H9 (cell line): ENCODE data around the gene TMEM80. TPM values are rescaled to one million over a fixed set of nuclear protein-coding genes. Genes with fewer than 3 reads are reported as not detected.

Experiments
- DNase-seq: peaks from one replicate; pipeline ENCODE4 v3.0.0-alpha.2; 2017
- H2AFZ ChIP-seq: one replicate; pipeline ENCODE4 v1.6.1; 2013; ENCODE audit warnings: mild to moderate bottlenecking, low read length, control low read depth, moderate library complexity
- H2AK5ac ChIP-seq: 2 replicates; pipeline ENCODE4 v1.6.1; 2013; ENCODE audit warnings: low read length, control low read depth, mixed read lengths; ENCODE audit not compliant: insufficient read length
- H2BK120ac ChIP-seq: one replicate; pipeline ENCODE4 v1.6.1; 2013; ENCODE audit warnings: low read depth, mild to moderate bottlenecking, low read length, control low read depth, inconsistent platforms; ENCODE audit not compliant: poor library complexity, severe bottlenecking
- H2BK12ac ChIP-seq: 2 replicates; pipeline ENCODE4 v1.6.1; 2013; ENCODE audit warnings: low read length, control low read depth, mixed read lengths, low read depth; ENCODE audit not compliant: insufficient read length
- H2BK15ac ChIP-seq: 2 replicates; pipeline ENCODE4 v1.6.1; 2013; ENCODE audit warnings: low read depth, low read length, control low read depth
- H2BK20ac ChIP-seq: one replicate; pipeline ENCODE4 v1.6.1; 2013; ENCODE audit warnings: low read depth, mild to moderate bottlenecking, low read length, control low read depth, inconsistent platforms; ENCODE audit not compliant: poor library complexity, severe bottlenecking
- H2BK5ac ChIP-seq: 2 replicates; pipeline ENCODE4 v1.6.1; 2013; ENCODE audit warnings: low read length, control low read depth, mixed read lengths; ENCODE audit not compliant: insufficient read length
- H3K14ac ChIP-seq: 2 replicates; pipeline ENCODE4 v1.6.1; 2013; ENCODE audit warnings: low read length, control low read depth; ENCODE audit not compliant: insufficient read depth
- H3K18ac ChIP-seq: 2 replicates; pipeline ENCODE4 v1.6.1; 2013; ENCODE audit warnings: low read depth, mild to moderate bottlenecking, mixed read lengths, low read length, control low read depth; ENCODE audit not compliant: insufficient read length
- H3K23ac ChIP-seq: 2 replicates; pipeline ENCODE4 v1.6.1; 2013; ENCODE audit warnings: low read length, control low read depth, mixed read lengths, low read depth; ENCODE audit not compliant: insufficient read length
- H3K23me2 ChIP-seq: 2 replicates; pipeline ENCODE4 v1.6.1; 2013; ENCODE audit warnings: low read depth, mild to moderate bottlenecking, mixed read lengths, low read length, control low read depth; ENCODE audit not compliant: insufficient read length, poor library complexity, severe bottlenecking
- H3K27ac ChIP-seq: 2 replicates; pipeline ENCODE4 v1.5.1; 2013; ENCODE audit warnings: low read length, control low read depth, mixed read lengths, low read depth; ENCODE audit not compliant: insufficient read length
- H3K27me3 ChIP-seq: 2 replicates; pipeline ENCODE4 v1.6.1; 2013; ENCODE audit warnings: low read length, control low read depth, inconsistent platforms; ENCODE audit not compliant: insufficient read depth
- H3K4ac ChIP-seq: 2 replicates; pipeline ENCODE4 v1.6.1; 2013; ENCODE audit warnings: low read depth, mild to moderate bottlenecking, control low read depth, inconsistent platforms, low read length, moderate library complexity
- H3K4me1 ChIP-seq: 2 replicates; pipeline ENCODE4 v1.6.1; 2013; ENCODE audit warnings: low read length, control low read depth, inconsistent platforms; ENCODE audit not compliant: insufficient read depth
- H3K4me2 ChIP-seq: 2 replicates; pipeline ENCODE4 v1.6.1; 2013; ENCODE audit warnings: low read length, control low read depth, mixed read lengths; ENCODE audit not compliant: insufficient read length, insufficient read depth
- H3K56ac ChIP-seq: 2 replicates; pipeline ENCODE4 v1.6.1; 2013; ENCODE audit warnings: low read depth, mild to moderate bottlenecking, mixed read lengths, low read length, control low read depth; ENCODE audit not compliant: insufficient read length
- H3K79me1 ChIP-seq: 2 replicates; pipeline ENCODE4 v1.6.1; 2013; ENCODE audit warnings: low read depth, mild to moderate bottlenecking, moderate library complexity, low read length, control low read depth, inconsistent platforms; ENCODE audit not compliant: insufficient read depth, poor library complexity, severe bottlenecking
- H3K79me2 ChIP-seq: 2 replicates; pipeline ENCODE4 v1.6.1; 2013; ENCODE audit warnings: low read length, control low read depth, inconsistent platforms; ENCODE audit not compliant: insufficient read depth
- H3K9ac ChIP-seq: 2 replicates; pipeline ENCODE4 v1.6.1; 2013; ENCODE audit warnings: low read length, control low read depth, mixed read lengths; ENCODE audit not compliant: insufficient read length; ENCODE audit errors: extremely low read depth
- H3K9me3 ChIP-seq: one replicate; pipeline ENCODE4 v1.6.1; 2013; ENCODE audit warnings: low read depth, low read length, inconsistent platforms; ENCODE audit not compliant: control insufficient read depth
- H3T11ph ChIP-seq: one replicate; pipeline ENCODE4 v1.6.1; 2013; ENCODE audit warnings: mild to moderate bottlenecking, low read length, control low read depth, inconsistent platforms
- H4K20me1 ChIP-seq: one replicate; pipeline ENCODE4 v1.6.1; 2013; ENCODE audit not compliant: control insufficient read depth, insufficient read length, insufficient read depth
- H4K5ac ChIP-seq: 2 replicates; pipeline ENCODE4 v1.6.1; 2013; ENCODE audit warnings: low read depth, mild to moderate bottlenecking, mixed read lengths, low read length, control low read depth; ENCODE audit not compliant: insufficient read length
- H4K8ac ChIP-seq: replicated peaks from 2 replicates; pipeline ENCODE4 v1.6.1; 2013; ENCODE audit warnings: low read length, control low read depth, mixed read lengths, low read depth; ENCODE audit not compliant: insufficient read length
- H4K91ac ChIP-seq: 2 replicates; pipeline ENCODE4 v1.6.1; 2013; ENCODE audit warnings: low read depth, mild to moderate bottlenecking, moderate library complexity, mixed read lengths, low read length, control low read depth; ENCODE audit not compliant: insufficient read length
- H3K27ac Mint-ChIP-seq, 3 experiments: 2 replicates in 2 of 3; 3 replicates in 1 of 3; pipeline ENCODE4 v1.8.0; 2020 to 2021; ENCODE audit warnings: mixed read lengths in 3 of 3, mild to moderate bottlenecking in 1 of 3, moderate library complexity in 1 of 3
- H3K27me3 Mint-ChIP-seq: 2 replicates; pipeline ENCODE4 v1.8.0; 2021; ENCODE audit warnings: low read depth, mild to moderate bottlenecking, moderate library complexity, mixed read lengths
- H3K36me3 Mint-ChIP-seq, 3 experiments: 2 replicates in 2 of 3; 3 replicates in 1 of 3; pipeline ENCODE4 v1.8.0; 2020 to 2021; ENCODE audit warnings: low read depth in 3 of 3, mixed read lengths in 3 of 3; ENCODE audit not compliant: insufficient read depth in 1 of 3
- H3K4me1 Mint-ChIP-seq, 2 experiments: 2 replicates each; pipeline ENCODE4 v1.8.0; 2020; ENCODE audit warnings: mixed read lengths in 2 of 2
- H3K4me3 Mint-ChIP-seq, 2 experiments: 2 replicates in 1 of 2; 3 replicates in 1 of 2; pipeline ENCODE4 v1.8.0; 2020 to 2021; ENCODE audit warnings: mild to moderate bottlenecking in 2 of 2, mixed read lengths in 2 of 2, moderate library complexity in 1 of 2
- H3K9me3 Mint-ChIP-seq, 2 experiments: 2 replicates in 1 of 2; 3 replicates in 1 of 2; pipeline ENCODE4 v1.8.0; 2020; ENCODE audit warnings: mild to moderate bottlenecking in 2 of 2, mixed read lengths in 2 of 2, moderate library complexity in 1 of 2
- CTCF ChIP-seq: fragments of 200-600 bp; sonication (generic); conservative IDR thresholded peaks from 3 replicates; pipeline ENCODE4 v1.8.0; 2021; ENCODE audit warnings: antibody characterized with exemption, mild to moderate bottlenecking
- WGBS: extraction: QIAGEN DNeasy Blood & Tissue Kit; methylation state at CpG from one replicate; pipeline ENCODE4 v1.1.7; 2013; ENCODE audit warnings: missing lambda C conversion rate, low lambda C conversion rate, mixed read lengths; ENCODE audit not compliant: insufficient read length; ENCODE audit errors: extremely low coverage; 5-methylcytosine and 5-hydroxymethylcytosine counted together
- total RNA-seq: library from RNA; stranded (reverse); gene quantifications from 2 replicates; pipeline ENCODE4 v1.2.1, GENCODE V29; 2021

TMEM80 gene
- total RNA-seq, 1 experiment from 2014 or later, result 23.6 TPM

- Histone ChIP-seq H2AFZ (no peak overlapping the region), H2AK5ac (no peak overlapping the region), H3K27me3 (no peaks in the 10 kb centered on the region), H2BK15ac (no peak overlapping the region), H3K9me3 (no peaks in the 10 kb centered on the region), H4K5ac (no peak overlapping the region), H4K91ac (no peak overlapping the region), H3T11ph (no peak overlapping the region), H3K23ac (no peak overlapping the region), H3K14ac (no peak overlapping the region), H3K56ac (no peak overlapping the region), H2BK12ac (no peak overlapping the region), H3K4ac (no peak overlapping the region), H2BK5ac (no peak overlapping the region), H4K8ac (no peak overlapping the region), H3K27ac (no peak overlapping the region), H3K79me2 (no peaks in the 10 kb centered on the region), H2BK120ac (no peak overlapping the region), H3K18ac (no peak overlapping the region), H3K79me1 (no peaks in the 10 kb centered on the region), H3K9ac (no peak overlapping the region), H3K23me2 (no peaks in the 10 kb centered on the region), H4K20me1 (no peaks in the 10 kb centered on the region), H3K4me1 (no peaks in the 10 kb centered on the region), H2BK20ac (no peak overlapping the region), H3K4me2 (no peak overlapping the region)
- peak overlapping the region in 1 of 3 experiments; percentile 53; a peak in 2 of 7 replicates for H3K27ac Mint-ChIP-seq
- no peak for DNase-seq
- H3K4me3 Mint-ChIP-seq, result no peak overlapping the region
- no peaks in the 10 kb centered on the region for H3K27me3 Mint-ChIP-seq
- TF ChIP-seq CTCF, result no peak
- H3K9me3 Mint-ChIP-seq, result no peaks in the 10 kb centered on the region
- no peaks in the 10 kb centered on the region for H3K4me1 Mint-ChIP-seq
- WGBS, result no CpG with 5 or more reads among the region's 30 CpGs
- H3K36me3 Mint-ChIP-seq, result peaks cover 17 to 56% (median 24%) of the 10 kb centered on the region in 3 experiments; a peak in 6 of 7 replicates
These were observed 40.4 kb upstream of the TMEM80 start for GRCh38 chr11:655036-655726.
